GM12872 (cell line): ENCODE data around the gene UPP1.

Experiments used
- CTCF ChIP-seq: IDR thresholded peaks from 3 replicates; pipeline ENCODE4 v1.5.1; 2011; ENCODE audit warnings: low read depth, mild to moderate bottlenecking, low read length, moderate library complexity; ENCODE audit not compliant: insufficient read depth

UPP1 gene

GRCh38 chr7:48114115-48114514 is 25.1 kb downstream of the UPP1 start:
- TF ChIP-seq CTCF = no peak

- TF ChIP-seq CTCF = no peak
These were observed 25.5 kb downstream of the UPP1 start for GRCh38 chr7:48114589-48114988.

- TF ChIP-seq CTCF = no peak
These were observed 27.0 kb downstream of the UPP1 start for GRCh38 chr7:48116043-48116442.

GRCh38 chr7:48118041-48118440 is 29.0 kb downstream of the UPP1 start:
- TF ChIP-seq CTCF = no peak

- TF ChIP-seq CTCF = no peak
These were observed 37.0 kb downstream of the UPP1 start for GRCh38 chr7:48126037-48126436.

GRCh38 chr7:48130658-48131108 is 41.6 kb downstream of the UPP1 start:
- no peak for TF ChIP-seq CTCF

GRCh38 chr7:48132792-48133191 is 43.7 kb downstream of the UPP1 start:
- TF ChIP-seq CTCF = no peak

GRCh38 chr7:48139459-48139858 is 50.4 kb downstream of the UPP1 start:
- no peak for TF ChIP-seq CTCF
